ENCODE results near the gene VOPP1.

Gene VOPP1

GRCh38 chr7:55591282-55591931, 19.1 kb upstream of the VOPP1 start:
- Histone ChIP-seq H3K9me3 (ENCODE audit: severe bottlenecking) (no peaks in the 10 kb centered on the region), H3K27ac (no peak overlapping the region), H3K27me3 (ENCODE audit: insufficient read depth, low read depth, severe bottlenecking) (no peaks in the 10 kb centered on the region), H3K36me3 (no peaks in the 10 kb centered on the region), H3K4me3 (ENCODE audit: low read depth, low read length) (no peak overlapping the region)
- no peak for TF ChIP-seq CTCF (IDR thresholded peaks at IDR 0.05; ENCODE audit: low read depth, low read length)
- no peak for DNase-seq

GRCh38 chr7:55590517-55591281, 18.4 kb upstream of the VOPP1 start:
- no peaks in the 10 kb centered on the region for H3K9me3 ChIP-seq (ENCODE audit: severe bottlenecking)
- H3K27me3 ChIP-seq (ENCODE audit: insufficient read depth, low read depth, severe bottlenecking), result no peaks in the 10 kb centered on the region
- no peak for TF ChIP-seq CTCF (IDR thresholded peaks at IDR 0.05; ENCODE audit: low read depth, low read length)
- DNase-seq, result no peak
- H3K27ac ChIP-seq, result no peak overlapping the region
- no peaks in the 10 kb centered on the region for H3K36me3 ChIP-seq
- no peak overlapping the region for H3K4me3 ChIP-seq (ENCODE audit: low read depth, low read length)

- H3K4me3 ChIP-seq (ENCODE audit: low read depth, low read length), result no peak overlapping the region
- no peaks in the 10 kb centered on the region for H3K9me3 ChIP-seq (ENCODE audit: severe bottlenecking)
- H3K27ac ChIP-seq, result no peak overlapping the region
- H3K36me3 ChIP-seq, result no peaks in the 10 kb centered on the region
- no peak for TF ChIP-seq CTCF (IDR thresholded peaks at IDR 0.05; ENCODE audit: low read depth, low read length)
- H3K27me3 ChIP-seq (ENCODE audit: insufficient read depth, low read depth, severe bottlenecking), result no peaks in the 10 kb centered on the region
- no peak for DNase-seq
These were observed 17.6 kb upstream of the VOPP1 start for GRCh38 chr7:55589905-55590304.

- no peaks in the 10 kb centered on the region for H3K9me3 ChIP-seq (ENCODE audit: severe bottlenecking)
- no peaks in the 10 kb centered on the region for H3K27me3 ChIP-seq (ENCODE audit: insufficient read depth, low read depth, severe bottlenecking)
- no peak overlapping the region for H3K4me3 ChIP-seq (ENCODE audit: low read depth, low read length)
- TF ChIP-seq CTCF (IDR thresholded peaks at IDR 0.05; ENCODE audit: low read depth, low read length), result no peak
- H3K36me3 ChIP-seq, result no peaks in the 10 kb centered on the region
- DNase-seq, result no peak
- no peak overlapping the region for H3K27ac ChIP-seq
These were observed 16.8 kb upstream of the VOPP1 start for GRCh38 chr7:55588976-55589604.

- H3K36me3 ChIP-seq, result no peaks in the 10 kb centered on the region
- no peak for DNase-seq
- no peak overlapping the region for H3K4me3 ChIP-seq (ENCODE audit: low read depth, low read length)
These were observed 16.0 kb upstream of the VOPP1 start for GRCh38 chr7:55588379-55588699.

More at GRCh38 chr7:55588379-55588699, 16.0 kb upstream of the VOPP1 start:
- TF ChIP-seq CTCF (IDR thresholded peaks at IDR 0.05; ENCODE audit: low read depth, low read length), result no peak
- no peaks in the 10 kb centered on the region for H3K27me3 ChIP-seq (ENCODE audit: insufficient read depth, low read depth, severe bottlenecking)
- no peaks in the 10 kb centered on the region for H3K9me3 ChIP-seq (ENCODE audit: severe bottlenecking)
- no peak overlapping the region for H3K27ac ChIP-seq
